Measurements from ENCODE around the gene HSD17B11. TPM values are rescaled to one million over a fixed set of nuclear protein-coding genes. Genes with fewer than 3 reads are reported as not detected.

HSD17B11 gene
- polyA plus RNA-seq, 1 donor (not counting 4 experiments of a cell fraction or from before 2014, with no cell fraction given): 8.5 TPM

GRCh38 chr4:87382116-87382515 lies 8.9 kb downstream of the HSD17B11 start:
- Histone ChIP-seq H3K9me1 (ENCODE audit: control insufficient read depth, extremely low read depth, insufficient read depth, low read length) (no peaks in the 10 kb centered on the region), H3K4me2 (ENCODE audit: control insufficient read depth, extremely low read depth, insufficient read depth, low read depth, low read length) (no peak overlapping the region), H3K4me1 (ENCODE audit: control insufficient read depth, extremely low read depth, insufficient read depth, low read length) (no peaks in the 10 kb centered on the region), H3K9ac (ENCODE audit: control insufficient read depth, extremely low read depth, insufficient read depth, low read length) (no peak overlapping the region), H2AFZ (ENCODE audit: control insufficient read depth, low read length) (no peak overlapping the region), H4K20me1 (ENCODE audit: control insufficient read depth, extremely low read depth, insufficient read depth, low read length) (no peaks in the 10 kb centered on the region), H3K27me3 (ENCODE audit: control insufficient read depth, extremely low read depth, insufficient read depth, low read length) (no peaks in the 10 kb centered on the region), H3K27ac (ENCODE audit: control insufficient read depth, insufficient read depth, low read length) (no peak overlapping the region), H3K36me3 (ENCODE audit: control insufficient read depth in 2 of 2, extremely low read depth in 1 of 2, insufficient read depth in 2 of 2, low read length in 2 of 2) (no peaks in the 10 kb centered on the region), H3K79me2 (ENCODE audit: control insufficient read depth, insufficient read depth, low read length) (no peaks in the 10 kb centered on the region), H3K4me3 (ENCODE audit: control insufficient read depth in 2 of 3, extremely low read depth in 1 of 3, insufficient read depth in 2 of 3, low read depth in 1 of 3, low read length in 3 of 3) (no peak overlapping the region), H3K9me3 (ENCODE audit: control insufficient read depth, low read depth, low read length) (no peaks in the 10 kb centered on the region)
- no peak for FAIRE-seq
- TF ChIP-seq CTCF (optimal IDR thresholded peaks at IDR 0.05 in 1 of 3, IDR thresholded peaks at IDR 0.05 in 1 of 3, conservative IDR thresholded peaks at IDR 0.05 in 1 of 3; ENCODE audit: extremely low read depth in 1 of 3, insufficient read depth in 2 of 3, low read length in 3 of 3) (no peak), EZH2 (IDR thresholded peaks at IDR 0.05; ENCODE audit: low read length) (no peak)
- dilution Hi-C loops (cut with MboI; ENCODE audit: extremely low pct_ligation_motif_present, low sequenced_read_pairs): no loop called here
- no peak for DNase-seq (ENCODE audit: low read depth, low spot score)

GRCh38 chr4:87377816-87378215 lies 13.2 kb downstream of the HSD17B11 start:
- Histone ChIP-seq H3K36me3 (ENCODE audit: control insufficient read depth in 2 of 2, extremely low read depth in 1 of 2, insufficient read depth in 2 of 2, low read length in 2 of 2) (no peaks in the 10 kb centered on the region), H4K20me1 (ENCODE audit: control insufficient read depth, extremely low read depth, insufficient read depth, low read length) (no peaks in the 10 kb centered on the region), H3K4me1 (ENCODE audit: control insufficient read depth, extremely low read depth, insufficient read depth, low read length) (no peaks in the 10 kb centered on the region), H3K27ac (ENCODE audit: control insufficient read depth, insufficient read depth, low read length) (no peak overlapping the region), H3K4me2 (ENCODE audit: control insufficient read depth, extremely low read depth, insufficient read depth, low read depth, low read length) (no peak overlapping the region), H2AFZ (ENCODE audit: control insufficient read depth, low read length) (no peak overlapping the region), H3K9ac (ENCODE audit: control insufficient read depth, extremely low read depth, insufficient read depth, low read length) (no peak overlapping the region), H3K4me3 (ENCODE audit: control insufficient read depth in 2 of 3, extremely low read depth in 1 of 3, insufficient read depth in 2 of 3, low read depth in 1 of 3, low read length in 3 of 3) (no peak overlapping the region), H3K79me2 (ENCODE audit: control insufficient read depth, insufficient read depth, low read length) (no peaks in the 10 kb centered on the region), H3K9me3 (ENCODE audit: control insufficient read depth, low read depth, low read length) (no peaks in the 10 kb centered on the region), H3K9me1 (ENCODE audit: control insufficient read depth, extremely low read depth, insufficient read depth, low read length) (no peaks in the 10 kb centered on the region), H3K27me3 (ENCODE audit: control insufficient read depth, extremely low read depth, insufficient read depth, low read length) (no peaks in the 10 kb centered on the region)
- dilution Hi-C loops (cut with MboI; ENCODE audit: extremely low pct_ligation_motif_present, low sequenced_read_pairs): no loop called here
- TF ChIP-seq CTCF (optimal IDR thresholded peaks at IDR 0.05 in 1 of 3, IDR thresholded peaks at IDR 0.05 in 1 of 3, conservative IDR thresholded peaks at IDR 0.05 in 1 of 3; ENCODE audit: extremely low read depth in 1 of 3, insufficient read depth in 2 of 3, low read length in 3 of 3): no peak
- DNase-seq (ENCODE audit: low read depth, low spot score): no peak
- FAIRE-seq: no peak
